ENCODE results near the gene RBM20.

RBM20 gene

DNA sequence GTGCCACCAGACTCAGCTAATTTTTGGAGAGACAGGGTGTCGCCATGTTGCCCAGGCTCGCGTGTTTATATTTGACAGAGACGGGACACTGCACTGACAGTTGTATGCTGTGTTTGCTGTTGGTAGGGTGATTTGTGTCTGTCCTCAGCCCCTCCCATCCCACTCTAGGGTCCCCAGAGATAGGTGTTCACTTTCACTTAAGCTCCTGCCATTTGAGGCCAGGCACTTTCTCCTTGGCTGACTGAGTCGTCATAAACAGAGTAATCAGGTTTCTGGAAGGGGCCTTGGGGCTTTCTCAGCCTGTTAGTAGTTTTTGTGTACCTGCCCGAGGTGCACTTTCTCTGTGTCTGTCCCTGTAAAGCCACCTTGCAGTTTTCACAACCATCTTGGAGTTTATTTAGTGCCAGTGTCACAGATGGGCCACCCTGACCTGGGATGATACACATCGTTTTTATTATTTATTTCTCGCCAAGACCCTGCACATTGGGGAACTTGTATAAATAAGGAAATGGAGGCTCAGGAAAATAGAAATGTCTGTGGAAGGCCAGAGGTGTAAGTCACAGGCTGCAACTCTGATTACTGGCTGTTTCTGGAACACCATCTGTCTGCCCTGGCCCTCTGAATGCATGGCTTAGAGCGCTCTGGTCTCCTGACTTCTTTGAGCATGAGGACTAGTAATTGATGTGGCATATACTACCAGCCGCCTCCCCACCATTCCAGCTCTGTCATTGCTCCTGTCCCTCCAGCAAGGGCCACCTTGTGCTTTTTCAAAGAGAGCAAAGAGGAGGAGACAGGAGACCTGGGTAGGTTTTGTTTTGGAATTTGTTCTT is 145.7 kb downstream of the RBM20 start:
- no peak for DNase-seq (ENCODE audit: low read depth)

DNA sequence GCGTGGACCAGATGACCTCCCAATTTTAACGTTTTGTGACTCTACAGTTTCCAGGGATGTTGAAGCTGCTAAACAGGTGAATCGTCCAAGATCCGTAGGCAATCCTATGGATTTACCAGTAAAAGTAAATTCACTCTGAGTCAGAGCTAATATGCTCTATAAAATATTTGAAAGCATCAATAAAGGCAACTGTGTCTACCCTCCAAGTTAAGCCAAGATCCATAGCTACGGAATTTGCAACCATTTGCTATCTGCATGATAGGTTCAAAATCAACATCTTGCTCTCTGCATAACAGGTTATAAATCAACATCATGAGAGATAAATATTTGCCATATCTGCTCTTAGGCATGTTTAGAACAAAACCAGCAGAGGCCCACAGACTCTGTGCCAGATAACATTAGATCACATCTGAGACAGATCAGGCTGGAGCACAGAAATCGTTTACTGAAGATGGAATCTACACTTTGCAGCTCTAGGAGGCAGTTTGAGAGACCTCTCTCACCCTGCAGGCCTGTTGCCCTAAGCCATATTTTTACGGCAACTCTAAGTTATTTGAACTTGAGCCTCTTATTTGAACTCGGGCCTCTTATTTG is 146.9 kb downstream of the RBM20 start:
- no peak for DNase-seq (ENCODE audit: low read depth)

DNA sequence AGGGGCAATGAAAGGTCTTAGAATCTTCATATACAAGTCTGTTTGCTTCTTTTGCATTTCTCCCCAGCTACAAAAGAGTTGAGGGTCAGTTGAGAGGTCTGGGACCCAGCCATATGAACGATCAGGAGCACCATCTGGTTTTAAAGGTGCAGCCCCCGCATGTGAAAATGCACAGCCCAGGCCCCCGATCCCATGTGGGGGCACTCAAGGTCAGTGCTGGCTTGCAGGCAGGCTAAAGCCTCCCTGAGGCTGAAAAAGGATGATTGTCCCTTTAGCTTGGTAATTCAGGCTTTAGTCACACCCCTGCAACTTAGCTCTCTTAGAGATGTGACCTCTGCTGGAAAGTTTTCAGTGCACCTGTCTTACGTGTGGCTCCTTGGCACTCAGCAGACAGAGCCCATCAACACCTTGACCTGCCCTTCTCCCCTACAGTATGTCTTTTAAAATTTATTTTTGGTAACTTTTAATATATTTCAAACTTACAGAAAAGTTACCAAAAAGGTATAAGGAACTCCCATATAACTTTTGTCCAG is 147.5 kb downstream of the RBM20 start:
- no peak for DNase-seq (ENCODE audit: low read depth)

DNA sequence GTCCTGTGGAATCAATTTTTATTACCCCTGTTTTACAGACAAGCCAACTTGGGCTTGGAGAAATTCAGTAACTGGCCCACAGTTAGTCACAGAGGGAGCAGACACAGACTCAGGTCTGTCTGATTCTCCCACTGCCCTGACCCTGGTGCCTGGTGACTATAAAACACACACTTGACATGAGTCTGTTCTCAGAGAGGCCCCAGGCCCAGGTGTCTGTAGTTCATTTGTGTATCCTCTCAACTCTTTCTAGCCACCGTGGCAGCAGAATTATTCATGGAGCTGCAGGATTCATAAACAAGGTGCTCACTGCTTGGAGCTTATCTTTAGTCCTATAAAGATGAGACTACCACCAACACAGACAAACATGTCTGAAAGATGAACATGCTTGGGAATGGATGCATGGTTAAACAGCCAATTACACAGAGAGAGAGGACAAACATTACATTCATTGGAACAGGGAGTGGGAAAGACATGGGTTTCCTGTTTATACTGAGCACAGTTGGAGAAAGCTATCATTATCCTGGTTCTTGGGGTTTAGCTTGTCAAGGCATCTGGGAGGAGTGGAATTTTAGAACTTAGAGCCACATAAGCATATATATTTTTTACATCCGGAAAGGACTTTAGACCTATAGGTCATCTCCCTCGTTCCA is 148.5 kb downstream of the RBM20 start:
- DNase-seq (ENCODE audit: low read depth), result no peak

DNA sequence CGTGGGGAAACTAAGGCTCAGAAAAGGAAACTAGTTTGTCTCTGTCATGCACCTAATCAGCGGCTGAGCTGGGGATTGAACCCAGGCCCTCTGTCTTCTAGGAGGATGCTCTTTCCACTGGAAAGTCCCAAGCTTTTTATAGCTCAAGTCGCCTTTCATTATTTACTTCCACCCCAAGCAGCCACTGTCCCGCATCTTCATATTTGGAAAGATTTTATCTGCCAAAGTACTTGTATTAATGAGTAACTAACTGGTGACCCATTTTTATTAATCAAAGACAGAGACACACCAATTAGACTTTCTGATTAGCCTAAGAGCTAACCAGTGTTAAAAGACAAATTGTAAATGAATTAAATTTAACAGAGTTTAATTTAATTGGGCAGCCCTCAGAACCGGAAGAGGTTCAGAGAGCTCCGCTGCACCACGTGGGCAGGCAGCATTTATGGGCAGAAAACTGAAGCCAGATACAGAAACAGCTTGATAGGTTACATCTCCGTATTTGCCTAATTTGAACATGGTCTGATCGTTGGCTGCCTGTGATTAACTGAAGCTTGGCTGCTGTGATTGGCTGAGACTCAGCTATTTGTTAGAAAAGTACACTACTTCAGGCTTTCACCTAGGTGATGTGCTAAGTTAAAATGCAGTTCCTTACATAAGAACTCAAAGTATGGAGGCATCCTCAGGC is 149.1 kb downstream of the RBM20 start:
- DNase-seq (ENCODE audit: low read depth), result no peak

DNA sequence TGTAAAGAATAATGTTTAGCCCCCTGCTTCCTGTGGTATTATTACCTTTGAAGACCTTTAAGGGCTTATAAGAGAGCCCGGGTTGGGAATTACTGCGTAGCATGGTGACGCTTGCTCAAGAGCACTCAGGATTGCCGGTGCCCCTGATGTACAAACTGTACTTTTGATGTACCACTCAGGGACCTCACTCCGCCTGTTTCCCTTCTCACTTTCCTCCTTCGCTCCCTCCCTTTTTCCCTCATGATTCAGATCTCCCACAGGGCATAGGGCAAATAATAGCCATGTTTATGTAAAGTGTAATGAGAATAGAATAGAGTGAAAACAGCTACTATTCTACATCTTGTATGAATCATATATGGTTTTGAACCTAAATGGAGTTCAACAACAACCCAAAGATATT is 149.8 kb downstream of the RBM20 start:
- DNase-seq (ENCODE audit: low read depth), result no peak

DNA sequence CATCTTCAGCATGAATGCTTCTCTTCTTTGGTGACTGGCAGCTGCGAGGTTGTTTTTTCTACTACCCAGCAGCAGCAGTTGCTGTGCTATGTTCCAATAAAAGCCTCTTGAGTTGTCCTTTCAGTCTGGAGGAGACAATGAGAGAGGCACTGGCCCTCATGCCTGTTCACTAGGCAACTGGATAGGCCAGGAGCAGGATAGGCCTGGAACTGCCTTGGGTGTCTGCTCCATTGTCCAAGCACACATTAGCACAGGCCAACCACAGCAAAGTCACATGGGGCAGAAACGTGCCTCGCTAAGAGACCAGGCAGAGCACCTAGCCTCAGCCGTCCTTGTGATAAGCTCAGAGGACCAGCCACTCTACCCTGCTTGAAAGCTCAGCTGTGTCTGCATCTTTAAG is 150.7 kb downstream of the RBM20 start:
- no peak for DNase-seq (ENCODE audit: low read depth)

DNA sequence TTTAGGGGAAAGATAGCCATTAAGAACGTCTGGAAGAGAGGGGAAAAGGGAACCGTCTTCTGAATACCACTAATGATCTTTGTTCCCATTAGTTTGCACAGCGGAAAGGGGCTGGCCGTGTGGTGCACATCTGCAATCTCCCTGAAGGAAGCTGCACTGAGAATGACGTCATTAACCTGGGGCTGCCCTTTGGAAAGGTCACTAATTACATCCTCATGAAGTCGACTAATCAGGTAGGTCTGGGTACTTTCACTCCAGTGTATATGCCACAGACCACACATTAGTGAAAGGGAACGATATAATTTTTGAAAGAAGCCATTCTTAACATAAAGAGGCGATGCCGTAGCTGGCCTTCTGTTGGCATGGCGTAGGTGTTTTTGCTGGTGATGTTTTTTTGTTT is 153.3 kb downstream of the RBM20 start:
- no peak for DNase-seq (ENCODE audit: low read depth)

DNA sequence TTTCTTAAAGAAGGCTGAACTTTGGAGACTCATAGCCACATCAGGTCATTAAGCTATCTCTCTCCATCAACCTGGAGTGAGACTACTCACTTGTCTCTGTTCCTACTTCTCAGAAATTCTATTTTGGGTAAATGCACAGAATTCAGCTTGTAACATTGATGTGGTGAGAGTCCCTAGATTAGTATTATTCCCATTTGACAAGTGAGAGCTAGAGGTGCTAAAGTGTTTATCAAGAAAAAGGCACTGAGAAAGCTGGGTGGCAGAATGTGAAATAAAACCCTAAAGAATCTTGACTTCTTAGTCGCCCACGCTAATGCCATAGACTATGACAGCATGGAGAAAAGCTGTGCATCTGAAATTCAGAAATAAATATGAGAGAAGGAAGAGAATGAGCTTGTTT is 154.2 kb downstream of the RBM20 start:
- no peak for DNase-seq (ENCODE audit: low read depth)

DNA sequence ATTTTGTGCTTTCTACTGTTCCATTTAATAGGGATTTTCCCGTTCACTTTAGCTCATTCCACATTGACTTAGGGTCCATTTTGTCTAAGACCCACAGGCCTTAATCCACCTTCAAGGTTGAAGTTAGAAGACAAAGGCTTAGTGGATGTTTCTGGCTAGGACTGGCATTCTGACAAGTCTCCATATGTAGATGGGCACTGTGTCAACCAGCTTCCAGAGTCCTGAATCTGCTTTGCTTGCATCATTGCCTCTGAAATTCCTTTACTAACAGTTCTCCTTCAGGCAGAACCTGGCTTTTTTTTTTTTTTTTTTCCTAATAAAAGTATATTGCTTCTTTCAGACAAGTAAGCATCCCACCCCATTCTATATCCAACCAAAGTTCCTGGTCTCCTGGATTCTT is 158.0 kb downstream of the RBM20 start:
- DNase-seq (ENCODE audit: low read depth), result peak; percentile 27

DNA sequence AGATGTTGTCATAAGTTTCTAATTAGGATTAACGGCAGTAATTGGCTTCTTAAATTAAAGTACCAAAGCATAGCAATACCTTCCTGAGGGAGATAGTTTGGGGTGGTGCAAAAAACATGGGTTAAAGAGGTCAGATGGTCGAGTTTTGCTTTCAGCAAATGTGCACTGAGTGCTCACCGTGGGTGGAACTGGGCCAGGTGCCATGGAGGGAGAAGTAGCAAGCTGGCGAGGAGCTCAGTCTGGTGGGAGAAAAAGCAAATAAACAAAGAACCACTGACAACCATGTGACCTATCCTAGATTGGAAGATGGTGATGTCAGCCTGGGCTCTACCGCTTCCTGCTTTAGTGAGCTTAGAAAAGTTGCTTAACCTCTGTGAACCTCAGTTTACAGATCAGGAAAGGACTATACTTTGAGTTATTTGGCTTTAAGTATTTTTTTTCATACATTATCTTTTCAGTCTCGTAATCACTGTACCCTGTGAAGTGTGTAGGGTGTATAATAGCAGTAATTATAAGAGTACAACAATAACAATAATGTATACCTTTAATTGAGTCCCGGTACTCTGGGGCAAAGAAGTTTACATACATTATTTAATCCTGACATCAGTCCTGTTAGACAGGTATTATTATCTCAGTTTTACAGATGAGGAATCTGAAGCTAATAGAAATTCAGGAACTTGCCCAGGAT is 158.6 kb downstream of the RBM20 start:
- DNase-seq (ENCODE audit: low read depth), result peak; percentile 86

DNA sequence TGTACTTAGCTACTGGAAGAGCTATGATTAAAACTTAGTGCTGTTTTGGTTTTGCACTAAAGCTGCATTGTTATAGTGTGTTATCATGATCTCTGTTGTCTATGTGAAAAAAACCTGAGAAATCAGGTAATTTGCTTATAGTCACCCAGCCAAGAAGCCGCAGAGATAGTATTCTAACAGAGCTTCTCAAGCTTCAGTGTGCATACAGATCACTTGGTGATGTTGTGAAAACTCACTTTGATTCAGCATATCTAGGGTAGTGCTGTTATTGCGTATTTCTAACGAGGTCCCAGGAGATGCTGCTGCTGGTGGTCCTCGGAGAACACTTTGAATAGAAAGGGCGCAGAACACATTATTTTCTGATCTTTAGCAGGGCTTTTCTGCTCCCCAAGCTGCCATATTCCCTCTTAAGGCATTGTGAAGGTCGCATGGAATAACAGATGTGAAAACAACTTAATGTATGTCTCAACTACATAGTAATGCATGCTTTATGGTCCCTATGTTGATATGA is 159.2 kb downstream of the RBM20 start:
- DNase-seq (ENCODE audit: low read depth), result no peak

DNA sequence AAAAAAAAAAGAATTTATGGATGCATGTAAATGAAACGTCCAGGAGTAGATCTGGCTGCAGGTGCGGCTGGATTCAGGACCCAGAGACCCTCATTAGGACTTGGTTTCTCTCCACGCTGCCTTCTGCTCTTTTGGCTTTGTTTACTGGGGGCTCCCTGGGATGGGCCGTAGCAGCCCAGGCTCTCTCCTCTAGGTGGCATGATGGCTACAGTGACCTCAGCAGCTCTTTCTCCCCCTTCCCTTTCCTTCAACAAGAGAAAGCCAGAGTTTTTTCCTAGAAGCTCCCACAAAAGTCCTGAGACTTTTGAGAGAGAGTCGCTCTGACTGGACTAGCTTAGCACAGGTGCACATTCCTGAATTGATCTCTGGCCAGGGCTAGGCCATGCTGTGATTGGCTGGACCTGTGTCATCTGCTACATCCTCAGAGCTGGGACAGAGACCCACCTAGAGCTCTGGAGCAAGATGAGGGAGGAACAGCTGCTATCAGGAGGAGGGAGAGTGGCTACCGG is 159.7 kb downstream of the RBM20 start:
- DNase-seq (ENCODE audit: low read depth), result no peak

DNA sequence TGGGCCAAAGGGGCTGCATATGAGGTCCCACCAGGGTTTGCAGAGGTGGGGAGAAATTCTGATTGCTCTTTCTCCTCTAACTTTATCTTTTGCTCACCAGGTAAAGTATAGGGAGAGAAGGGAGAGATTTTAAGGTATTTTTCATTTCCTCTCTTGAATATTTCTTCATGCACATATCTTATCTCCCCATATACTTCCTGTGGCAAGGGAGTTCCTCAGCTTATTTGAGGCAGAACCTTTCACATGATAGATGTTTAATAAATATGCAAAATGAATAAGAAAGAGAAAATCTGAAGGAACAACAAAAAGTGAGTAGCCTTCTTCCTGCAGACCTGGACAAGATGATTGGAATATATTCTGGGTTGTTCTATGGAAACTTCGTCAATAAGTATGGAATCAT is 160.2 kb downstream of the RBM20 start:
- DNase-seq (ENCODE audit: low read depth), result no peak

DNA sequence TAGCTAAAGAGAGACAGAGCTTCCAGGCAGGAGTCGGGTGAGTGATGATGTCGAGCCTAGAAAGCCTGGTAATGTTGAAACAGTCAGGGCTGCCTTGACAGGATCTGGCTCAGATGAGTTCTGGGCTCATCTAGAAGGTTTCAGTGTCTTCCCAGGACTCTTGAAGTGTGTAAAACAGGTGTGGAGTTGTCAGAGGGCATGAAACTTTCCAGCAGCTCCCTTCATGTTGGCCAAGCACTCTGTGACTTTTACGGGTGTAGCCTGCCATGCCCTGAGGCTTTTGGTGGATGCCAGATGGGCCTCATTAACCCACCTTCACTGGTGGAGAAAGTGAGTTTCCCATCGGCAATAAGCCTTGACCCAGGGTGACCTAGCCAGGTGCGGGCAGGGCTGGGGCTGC is 161.2 kb downstream of the RBM20 start:
- DNase-seq (ENCODE audit: low read depth), result no peak

DNA sequence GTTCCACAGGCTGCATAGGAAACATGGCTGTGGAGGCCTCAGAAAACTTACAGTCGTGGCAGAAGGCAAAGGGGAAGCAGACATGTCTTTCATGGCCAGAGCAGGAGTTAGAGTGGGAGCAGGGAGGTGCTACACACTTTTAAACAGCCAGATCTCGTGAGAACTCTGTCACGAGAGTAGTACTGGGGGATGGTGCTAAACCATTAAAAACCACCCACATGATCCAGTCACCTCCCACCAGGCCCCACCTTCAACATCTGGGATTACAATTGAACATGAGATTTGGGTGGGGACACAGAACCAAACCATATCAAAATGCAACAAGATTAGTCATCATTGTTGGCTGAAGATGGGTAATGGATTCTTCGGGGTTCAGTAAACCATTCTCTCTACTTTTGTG is 162.2 kb downstream of the RBM20 start:
- no peak for DNase-seq (ENCODE audit: low read depth)

DNA sequence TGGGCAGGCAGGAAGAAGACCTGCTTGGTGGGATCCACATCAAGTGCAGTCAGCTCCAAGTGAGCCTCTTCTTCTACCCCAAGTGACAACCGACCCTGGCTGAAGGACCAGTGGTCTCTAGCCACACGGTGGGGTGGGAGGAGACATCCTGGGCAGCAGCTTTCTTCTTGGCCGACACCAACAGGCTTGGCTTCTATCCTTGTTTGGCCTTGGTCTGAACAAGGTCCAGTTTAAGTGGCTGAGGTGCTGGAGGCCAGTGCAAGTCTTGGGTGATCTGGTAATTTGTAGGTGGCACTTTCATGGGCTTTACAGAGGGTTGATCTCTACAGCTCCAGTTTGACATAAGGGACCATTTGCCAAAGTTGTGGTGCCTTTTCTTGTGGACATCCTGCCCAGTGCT is 164.0 kb downstream of the RBM20 start:
- no peak for DNase-seq (ENCODE audit: low read depth)

DNA sequence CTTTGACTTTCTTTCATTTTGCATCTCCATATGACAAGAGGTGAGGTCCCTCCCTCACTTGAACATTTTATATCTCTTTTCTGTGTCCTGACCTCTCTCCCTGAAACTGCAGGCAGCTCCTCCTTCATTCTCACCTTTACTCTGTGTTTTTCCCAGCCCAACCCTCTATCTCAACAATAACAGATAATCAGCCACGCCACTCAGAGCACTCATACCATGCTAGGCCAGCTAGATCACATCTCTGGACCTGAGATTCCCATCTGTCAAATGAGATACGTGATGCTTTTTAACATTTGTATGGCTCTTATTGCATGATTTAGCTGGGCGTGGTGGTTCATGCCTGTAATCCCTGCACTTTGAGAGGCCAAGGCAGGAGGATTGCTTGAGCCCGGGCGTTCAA is 164.5 kb downstream of the RBM20 start:
- no peak for DNase-seq (ENCODE audit: low read depth)

DNA sequence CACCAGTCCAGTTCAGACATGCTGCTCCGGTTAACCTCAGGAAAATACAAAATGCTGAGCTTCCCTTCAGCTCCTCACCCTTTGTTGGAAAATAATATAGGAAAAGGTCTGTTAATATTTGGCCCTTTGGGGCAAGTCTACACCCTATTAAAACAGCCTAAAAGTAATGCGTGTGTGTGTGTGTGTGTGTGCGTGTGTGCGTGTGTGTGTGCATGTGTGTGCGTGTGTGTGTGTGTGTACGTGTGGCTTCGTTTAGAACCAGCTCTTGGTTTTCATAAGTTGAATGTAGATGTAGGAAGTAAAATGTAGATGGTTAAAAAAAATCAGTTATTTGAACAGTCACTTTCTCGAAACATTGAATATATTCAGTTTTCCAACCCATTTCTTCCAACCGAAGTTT is 166.5 kb downstream of the RBM20 start:
- DNase-seq (ENCODE audit: low read depth), result no peak

DNA sequence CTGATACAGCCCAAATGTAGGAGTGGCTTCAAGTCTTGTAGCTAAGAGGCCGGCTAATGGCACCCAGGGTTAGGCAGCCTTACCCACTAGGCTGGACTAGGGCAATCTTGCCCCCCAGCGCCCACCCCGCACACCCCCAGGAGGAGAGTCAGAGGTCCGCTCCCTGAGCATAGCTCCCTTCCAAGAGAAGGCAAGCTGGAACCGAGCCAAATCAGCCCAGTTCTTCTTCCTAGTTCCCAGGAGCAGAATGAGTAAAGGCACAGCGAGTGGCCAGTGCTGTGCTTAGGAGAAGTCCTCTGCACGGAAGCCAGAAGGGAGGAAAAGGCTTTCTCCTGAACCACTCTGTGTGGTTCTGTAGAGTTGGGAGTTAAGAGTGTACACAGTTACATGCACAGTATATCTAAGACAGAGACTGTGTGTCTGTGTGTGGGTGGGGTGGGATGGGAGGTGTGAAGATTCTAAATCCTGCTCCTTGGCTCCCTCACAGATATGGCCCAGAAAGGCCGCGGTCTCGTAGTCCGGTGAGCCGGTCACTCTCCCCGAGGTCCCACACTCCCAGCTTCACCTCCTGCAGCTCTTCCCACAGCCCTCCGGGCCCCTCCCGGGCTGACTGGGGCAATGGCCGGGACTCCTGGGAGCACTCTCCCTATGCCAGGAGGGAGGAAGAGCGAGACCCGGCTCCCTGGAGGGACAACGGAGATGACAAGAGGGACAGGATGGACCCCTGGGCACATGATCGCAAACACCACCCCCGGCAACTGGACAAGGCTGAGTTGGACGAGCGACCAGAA is 167.8 kb downstream of the RBM20 start:
- DNase-seq (ENCODE audit: low read depth), result no peak

DNA sequence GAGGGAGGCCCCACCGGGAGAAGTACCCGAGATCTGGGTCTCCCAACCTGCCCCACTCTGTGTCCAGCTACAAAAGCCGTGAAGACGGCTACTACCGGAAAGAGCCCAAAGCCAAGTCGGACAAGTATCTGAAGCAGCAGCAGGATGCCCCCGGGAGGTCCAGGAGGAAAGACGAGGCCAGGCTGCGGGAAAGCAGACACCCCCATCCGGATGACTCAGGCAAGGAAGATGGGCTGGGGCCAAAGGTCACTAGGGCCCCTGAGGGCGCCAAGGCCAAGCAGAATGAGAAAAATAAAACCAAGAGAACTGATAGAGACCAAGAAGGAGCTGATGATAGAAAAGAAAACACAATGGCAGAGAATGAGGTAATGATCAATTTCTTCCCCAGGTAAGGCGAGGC is 168.4 kb downstream of the RBM20 start:
- no peak for DNase-seq (ENCODE audit: low read depth)

All from non-pigmented ciliary epithelial cell (primary cell).